GM21528 (cell line): ENCODE results near the gene SFXN5.

Experiments used
- ATAC-seq: cut with Tn5 transposase; IDR thresholded peaks from one replicate; pipeline ENCODE4 v1.9.1; 2021; ENCODE audit warnings: mild to moderate bottlenecking, moderate library complexity; ENCODE audit not compliant: unreplicated experiment, low FRiP score

Gene SFXN5

DNA sequence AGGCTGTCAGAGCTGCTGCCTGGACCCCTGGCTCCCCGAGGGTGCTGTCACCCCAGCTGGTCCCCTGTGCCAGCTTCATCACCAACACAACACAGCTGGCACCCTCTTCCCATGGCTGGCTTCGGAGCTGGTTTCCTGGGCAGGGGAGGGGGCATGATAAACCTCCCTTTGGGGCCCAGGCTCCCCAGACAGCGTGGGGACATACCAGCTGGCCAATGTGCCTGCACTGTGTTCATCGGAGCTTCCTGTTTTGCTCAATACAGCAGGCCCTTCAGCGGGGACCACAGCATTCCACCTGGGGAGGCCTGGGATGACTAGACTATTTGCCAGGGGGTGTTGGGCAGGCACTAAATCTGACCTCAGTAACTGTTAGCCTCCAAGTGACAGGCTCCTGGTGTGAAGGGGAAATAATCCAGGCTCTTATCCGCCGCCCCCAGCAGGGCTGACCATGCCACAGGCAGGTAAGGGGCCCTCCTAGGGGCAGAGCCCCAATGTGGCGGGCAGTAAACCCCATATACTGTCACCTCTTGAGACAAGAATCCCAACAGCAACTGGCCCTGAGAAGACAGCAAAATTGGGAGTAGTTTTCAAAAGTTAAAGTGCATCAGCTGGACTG, 109.6 kb downstream of the SFXN5 start:
- ATAC-seq = no peak

DNA sequence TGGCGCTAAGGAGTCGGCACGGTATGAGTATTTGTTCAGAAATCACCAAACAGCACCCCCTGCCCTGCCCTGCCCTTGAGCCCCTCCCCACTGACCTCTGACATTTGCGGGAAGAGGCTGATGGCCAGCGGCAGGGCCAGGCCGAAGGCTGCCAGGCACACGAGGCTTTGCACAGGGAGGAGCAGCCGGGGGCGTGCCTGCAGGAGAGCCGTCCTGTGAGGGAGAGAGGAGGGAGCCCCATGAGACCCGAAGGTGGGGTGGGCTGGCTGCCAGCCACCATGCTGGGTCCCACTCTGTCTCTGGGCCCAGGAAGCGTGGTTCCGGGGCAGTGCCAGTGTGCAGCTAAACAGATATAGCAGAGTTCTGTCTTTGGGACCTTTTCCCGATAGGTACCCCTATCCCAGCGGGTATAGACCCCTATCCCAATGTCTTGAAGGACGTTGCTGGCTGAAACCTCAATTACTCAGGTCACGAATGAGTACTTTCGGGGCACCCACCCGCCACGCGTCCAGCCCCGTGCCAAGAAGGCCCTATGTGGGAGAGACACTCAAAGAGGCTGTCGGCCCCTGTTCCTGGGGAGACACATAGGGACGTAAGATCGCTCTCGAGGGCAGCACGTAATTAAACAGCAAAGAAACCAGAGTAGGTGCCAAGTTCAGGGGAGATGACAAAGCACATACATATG, 110.3 kb downstream of the SFXN5 start:
- ATAC-seq = no peak

DNA sequence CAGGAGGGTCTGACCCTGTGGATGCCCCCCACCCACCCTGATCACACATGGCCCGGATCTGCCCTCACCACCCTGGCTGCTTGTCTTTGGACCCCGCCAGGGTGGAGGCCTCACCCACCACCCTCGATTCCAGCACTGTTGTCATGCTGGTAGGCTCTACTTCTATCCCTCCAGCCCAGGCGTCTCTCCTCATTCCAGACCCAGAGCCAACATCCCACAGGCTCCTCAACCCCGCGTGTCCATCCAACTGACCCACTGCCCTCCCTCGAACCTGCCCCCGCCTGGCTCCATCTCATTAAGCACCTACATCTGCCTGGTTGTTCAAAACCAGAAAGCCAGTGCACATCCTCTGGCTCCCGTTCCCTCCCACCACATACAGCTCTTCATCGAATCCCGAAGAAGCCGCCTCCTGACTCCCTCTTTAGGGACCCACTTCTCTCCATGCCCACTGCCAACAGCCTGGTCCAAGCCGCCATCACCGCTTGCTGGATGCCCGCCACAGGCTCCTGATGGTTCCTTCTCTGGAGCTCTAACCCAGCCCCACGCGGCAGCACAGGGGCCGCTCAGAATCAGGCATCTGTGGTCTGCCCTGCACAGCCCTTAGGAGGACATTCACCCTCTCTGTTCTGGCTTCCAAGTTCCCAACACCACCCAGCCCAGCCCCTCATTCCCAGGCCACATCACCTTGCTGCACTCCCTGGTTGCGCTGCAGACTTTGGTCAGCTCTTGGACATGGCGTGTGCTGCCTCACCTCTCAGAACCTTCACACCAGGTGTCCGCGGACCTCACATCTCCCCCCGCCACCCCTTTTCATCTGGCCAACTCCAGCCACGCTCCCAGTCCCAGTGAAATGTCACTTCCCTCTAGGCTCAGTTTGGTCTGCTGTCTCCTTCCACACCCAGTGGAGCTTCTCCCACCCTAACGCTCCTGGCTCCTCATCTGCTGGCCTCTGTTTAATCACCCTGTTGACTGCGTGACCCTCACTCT, 111.2 kb downstream of the SFXN5 start:
- ATAC-seq = no peak

DNA sequence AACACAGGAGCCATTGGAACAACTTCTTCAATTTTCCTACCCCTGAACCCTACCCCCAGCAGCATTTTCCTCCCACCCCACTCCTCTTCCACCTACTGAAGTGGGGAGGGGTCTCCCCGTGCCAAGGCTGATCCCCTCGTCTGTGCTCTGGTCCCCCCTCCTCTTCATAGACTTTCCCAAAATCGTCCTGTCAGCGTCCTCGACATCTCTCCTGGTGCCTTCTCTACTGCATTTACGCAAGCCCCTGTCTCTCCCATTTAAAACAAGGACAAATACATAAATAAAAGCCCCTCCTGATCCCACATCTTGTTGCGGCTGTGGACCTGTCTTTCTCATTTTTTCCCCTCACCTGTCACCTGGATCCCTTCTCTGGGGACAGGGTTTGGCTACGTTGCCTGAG, 112.0 kb downstream of the SFXN5 start:
- ATAC-seq = no peak

DNA sequence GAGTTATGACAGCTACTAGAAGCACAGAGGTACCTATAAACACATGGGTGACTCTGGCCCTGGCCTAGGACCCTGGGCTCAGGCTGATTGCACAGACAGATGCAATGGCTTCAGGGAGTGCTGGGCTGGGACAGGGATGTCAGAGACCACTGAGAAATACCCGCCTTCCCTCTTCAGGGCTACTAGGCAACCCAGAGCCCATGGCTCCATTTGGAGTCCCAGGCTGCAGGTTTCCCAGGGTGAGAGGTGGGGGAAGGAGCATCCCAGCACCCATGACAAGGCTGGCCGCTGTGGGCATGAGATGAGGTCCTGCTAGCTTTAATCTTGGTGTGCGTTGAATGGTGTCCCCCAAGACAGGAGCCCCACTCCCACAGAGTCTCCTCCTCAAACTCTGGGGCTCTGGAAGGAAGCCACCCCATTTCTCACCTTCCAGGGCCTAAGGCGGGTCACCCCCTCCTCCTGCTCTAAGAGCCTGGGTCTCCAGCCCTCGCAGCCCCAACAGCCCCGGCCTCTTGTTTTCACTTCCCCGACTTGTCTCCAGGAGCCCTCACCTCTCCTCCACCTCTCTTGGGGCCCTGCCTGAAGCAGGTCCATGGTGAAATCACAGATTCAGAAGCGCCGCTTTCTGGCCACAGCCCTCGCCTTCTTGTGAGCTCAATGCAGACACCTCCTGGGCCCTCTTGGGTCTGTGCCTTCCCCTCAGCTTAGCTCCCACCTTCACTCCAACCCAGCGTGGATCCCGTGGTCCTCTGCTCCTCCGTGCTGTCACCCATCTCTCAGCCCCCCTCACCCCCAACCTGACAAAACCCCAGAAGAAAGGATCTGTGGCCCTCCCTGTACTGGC, 112.7 kb downstream of the SFXN5 start:
- ATAC-seq = no peak

DNA sequence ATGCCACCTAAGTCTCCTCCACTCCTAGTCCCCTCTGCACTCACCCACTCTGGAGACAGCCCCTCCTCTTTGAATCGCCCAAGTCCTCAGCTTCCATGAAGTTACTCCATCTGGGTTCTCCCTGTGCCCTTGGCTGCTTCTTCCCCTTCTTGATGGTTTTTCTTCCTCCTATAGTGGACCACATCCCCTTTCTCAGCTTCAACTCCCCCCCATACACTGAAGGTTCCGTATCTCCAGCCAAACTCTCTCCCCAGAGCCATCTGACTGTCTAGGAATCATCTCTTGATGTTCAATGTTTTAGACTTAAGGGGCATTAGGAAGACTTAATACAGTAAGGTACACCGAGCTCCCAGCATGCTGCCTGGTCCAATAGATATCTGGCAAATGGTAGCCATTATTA, 114.6 kb downstream of the SFXN5 start:
- ATAC-seq = no peak

DNA sequence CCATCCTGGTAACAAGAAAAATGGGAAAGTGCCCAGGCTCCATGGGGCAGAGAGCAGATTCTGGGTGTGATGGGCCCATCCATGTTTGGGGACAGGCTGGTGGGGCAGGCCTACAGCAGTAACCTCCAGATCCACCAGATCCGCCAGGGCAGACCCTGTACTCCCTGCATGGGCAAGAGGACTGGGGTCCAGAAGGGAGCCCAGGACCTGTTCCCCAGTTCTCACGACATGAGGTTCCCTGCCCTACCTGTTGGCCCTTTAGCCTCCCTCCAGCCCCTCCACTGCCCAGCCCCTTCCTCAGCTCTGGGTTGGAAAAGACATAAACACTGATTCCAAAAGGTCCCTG, 115.5 kb downstream of the SFXN5 start:
- ATAC-seq = no peak

DNA sequence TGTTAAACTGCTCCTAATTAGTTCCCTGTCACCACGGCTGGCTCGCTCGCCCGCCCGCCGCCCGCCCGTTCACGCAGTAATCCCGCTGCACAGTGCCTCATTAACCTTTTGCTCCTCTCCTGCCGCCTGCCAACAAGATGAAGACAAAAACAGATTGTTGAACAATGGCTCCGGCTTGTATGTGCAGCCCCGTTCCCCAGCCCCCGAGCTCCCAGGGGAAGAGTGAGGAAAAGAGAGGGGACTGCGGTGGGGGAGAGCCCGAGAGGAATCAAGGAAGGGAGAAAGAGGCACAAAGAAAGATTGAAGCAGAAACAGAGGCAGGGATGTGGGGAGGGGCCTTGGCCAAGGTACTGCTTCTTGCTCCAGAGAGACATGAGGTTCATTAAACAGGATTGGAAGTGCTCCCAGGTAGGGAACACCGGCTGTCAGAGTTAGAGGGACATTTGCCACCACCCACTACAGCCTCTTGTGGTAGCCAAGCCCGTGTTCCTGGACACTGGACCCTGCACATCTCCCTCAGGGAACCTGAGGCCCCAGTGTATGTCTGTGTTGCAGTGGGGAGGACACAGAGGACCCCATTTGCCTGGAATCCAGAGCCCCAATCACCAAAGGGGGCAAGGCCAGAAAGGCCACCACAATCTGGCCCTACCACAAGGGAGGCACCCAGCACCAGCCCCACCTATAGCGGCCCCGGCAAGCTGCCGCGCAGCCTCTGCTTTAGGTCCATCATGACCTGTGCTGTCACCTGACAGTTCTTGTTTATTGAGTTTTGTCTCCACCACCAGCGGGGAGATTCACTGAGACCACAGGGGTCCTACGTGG, 116.1 kb downstream of the SFXN5 start:
- ATAC-seq = no peak

DNA sequence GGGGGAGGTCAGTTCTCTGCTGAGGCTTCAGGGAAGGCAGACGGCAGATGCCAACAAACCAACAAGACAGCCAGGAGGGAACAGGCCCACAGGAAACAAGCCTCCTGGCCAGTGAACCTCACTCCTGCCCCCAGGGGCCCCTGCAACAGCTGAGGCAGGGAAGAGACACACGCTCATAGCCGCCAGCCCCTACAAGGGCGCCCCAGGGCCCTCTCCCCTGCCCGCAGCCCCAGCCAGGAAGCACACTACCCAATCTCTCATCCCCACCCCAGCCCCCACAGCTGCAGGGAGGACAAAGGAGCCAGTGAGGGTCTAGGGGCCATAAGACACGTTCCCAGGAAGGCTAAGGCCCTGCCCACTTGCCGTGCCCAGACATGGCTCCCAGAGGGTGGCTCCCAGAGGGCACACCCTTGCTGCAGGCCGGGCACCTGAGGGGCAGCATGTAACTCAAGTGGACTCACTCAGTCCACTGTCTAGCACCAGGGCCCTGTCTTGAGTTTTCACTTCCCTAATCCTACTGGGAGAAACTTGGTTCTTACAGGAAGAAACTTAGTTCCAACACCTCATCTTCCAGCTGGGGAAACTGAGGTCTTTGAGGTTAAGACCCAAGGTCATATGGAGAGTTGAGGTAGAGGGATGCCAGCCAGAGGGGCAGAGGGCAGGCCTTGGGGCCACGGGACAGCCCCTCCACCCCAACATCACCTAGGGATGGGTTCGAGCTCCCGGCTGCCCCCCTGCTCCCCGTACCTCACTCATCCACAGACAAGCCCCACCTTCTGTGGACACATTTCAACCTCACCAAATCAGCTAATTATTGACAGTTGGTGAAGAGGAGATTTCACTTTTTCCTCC, 116.9 kb downstream of the SFXN5 start:
- ATAC-seq = no peak

DNA sequence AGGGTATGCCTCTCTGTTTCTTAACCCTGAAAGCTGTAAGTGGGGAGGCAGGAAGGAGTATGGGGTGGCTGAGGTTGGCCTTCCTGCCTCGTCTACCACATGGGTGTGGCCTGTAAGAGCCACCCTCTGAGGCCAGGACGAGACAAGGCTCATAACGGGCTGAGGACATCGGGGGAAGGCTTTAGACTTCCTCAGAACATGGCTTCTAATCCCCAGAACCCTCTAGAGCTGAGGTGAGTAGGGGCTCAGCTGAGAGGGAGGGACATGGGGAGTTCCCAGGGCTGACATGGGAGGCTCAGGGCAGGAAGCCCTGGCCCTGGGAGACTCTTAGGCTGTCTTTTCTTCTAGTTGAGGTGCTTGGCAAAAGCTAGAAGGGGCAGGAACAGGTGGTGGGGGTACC, 117.5 kb downstream of the SFXN5 start:
- no peak for ATAC-seq

DNA sequence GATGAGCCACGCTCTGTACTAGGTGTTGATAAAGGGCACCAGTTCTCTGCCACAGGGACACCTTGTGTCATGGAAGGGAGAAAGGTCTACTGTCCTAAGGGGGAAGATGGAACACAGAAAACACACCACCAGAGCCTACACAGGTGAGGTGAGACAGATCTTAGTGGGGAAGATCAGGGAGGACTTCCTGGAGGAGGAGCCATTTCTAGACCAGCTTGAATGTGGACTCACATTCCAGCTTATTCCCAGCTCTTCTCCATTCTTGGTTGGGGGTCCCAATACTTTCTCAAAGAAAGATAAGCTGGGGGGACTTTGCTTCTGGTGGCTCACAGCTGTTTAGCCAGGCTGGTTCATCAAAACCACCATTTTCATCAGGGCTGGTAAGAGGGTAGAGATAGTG, 118.0 kb downstream of the SFXN5 start:
- ATAC-seq = no peak

DNA sequence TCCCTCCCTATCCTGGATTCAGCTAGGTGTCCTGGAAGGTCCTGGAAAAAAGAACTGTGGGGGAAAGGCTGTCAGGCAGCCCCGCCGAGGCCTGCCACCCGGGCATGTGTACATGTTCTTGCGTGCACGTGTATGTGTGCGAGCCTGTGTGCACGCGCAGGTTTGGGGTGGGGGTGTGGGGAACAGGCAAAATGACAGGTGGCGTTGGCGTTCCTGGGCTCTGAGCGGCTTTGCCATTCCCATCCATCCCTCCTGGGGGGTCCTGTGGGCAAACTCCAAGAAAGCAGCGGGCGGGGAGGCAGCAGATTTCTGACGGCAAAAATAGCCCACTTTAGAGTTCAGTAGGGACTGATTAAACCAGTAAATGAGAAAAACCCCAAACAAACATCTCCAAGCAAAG, 118.6 kb downstream of the SFXN5 start:
- ATAC-seq = no peak

DNA sequence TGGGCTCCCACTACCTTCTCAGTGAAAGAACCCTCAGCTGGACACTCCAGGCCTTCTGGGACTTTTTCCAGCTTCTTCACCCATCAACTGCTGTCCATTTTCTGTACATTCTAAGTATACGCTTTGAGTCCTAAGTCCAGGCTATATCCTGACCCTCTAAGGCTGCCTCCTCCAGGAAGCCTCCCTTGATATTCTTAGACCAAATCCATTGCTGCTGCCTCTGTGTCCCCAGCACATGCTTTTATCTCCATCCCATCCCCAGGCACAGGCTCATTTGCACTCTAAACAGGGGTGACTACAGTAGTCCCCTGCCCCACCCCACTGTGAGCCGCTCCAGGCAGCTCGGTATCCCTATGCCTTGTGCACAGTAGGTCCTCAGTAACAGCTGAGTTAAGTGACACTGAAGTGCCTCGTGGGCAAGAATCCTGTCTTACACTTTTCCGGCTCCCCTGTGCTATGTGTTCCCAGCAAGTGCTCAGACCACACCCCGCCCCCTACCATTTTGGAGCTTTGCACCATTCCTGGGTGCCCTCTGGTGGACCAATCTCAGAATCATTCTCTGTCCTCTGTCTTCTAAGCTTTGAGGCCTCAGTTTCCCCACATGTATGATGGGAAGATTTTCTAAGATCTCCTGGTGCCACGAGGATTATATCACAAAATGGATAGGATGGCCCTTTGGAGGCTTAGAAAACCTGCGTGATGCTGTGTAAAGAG, 119.2 kb downstream of the SFXN5 start:
- ATAC-seq = no peak

DNA sequence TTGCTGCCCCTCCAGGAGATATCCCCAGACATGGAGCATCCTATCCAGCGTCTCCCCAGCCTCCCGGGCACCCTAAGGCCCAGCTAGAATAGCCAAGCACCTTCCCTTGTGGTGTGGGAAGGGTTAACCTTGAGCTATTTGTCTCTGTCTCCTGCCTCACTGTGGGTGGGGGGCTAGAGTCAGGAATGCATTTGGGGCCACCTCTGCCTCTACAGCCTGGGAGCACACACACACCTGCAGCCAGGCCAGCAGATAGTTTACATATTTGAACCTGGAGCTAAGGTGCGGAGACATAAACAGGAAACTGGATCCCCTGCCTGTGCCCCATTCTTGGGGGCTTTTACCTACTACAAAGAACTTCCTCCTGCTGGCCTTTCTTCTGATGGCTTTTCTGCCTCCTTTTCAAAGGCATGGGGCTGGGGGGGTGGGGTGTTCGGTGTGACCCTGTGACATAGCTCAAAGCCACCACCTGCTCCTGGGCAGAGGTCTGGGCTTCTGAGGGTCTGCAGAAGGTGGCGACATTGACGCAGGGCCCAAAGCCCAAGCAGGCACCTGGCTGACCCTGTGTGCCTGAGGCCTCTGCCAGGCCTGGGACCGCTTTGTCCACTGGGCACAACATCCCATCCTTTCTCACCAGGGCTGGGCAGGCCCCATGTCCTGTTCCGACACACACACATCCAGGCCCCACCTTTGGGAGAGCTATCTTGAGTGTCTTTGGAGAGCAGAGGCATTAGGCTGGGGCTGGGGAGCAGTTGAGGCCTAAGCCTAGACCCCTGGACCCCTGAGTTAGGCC, 120.0 kb downstream of the SFXN5 start:
- no peak for ATAC-seq

DNA sequence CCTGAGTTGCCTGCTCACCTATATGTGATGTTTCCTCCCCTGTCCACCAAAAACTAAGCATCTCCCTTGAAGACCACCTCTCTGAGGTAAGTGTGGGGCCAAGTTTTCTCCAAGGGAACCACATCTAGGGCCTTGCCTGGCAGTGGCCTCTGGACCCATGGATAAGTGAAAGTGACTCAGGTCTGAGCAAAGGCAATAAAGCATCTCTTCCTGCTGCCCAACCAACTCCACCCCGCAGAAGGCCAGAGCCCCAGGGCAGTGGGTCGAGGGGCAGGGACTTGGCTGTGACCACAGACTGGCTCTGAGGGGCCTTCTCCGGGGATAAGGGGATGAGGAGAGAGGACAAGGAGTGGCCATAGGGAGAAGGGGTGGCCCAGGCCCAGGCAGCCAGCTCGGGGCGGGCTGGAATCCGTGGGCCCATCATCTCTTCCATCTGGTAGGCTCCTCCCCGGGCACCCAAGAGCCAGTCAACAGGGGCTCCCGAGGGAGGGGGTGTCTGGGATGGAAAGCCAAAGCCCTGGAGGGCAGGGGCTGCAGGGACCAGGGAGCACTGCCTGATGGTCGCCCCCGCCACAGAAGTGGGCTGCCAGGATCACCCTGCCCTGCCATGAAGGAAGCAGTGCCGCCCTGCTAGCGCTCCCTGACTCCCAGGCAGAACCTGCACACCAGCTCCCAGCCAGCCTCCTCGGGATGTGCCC, 120.8 kb downstream of the SFXN5 start:
- ATAC-seq = no peak

DNA sequence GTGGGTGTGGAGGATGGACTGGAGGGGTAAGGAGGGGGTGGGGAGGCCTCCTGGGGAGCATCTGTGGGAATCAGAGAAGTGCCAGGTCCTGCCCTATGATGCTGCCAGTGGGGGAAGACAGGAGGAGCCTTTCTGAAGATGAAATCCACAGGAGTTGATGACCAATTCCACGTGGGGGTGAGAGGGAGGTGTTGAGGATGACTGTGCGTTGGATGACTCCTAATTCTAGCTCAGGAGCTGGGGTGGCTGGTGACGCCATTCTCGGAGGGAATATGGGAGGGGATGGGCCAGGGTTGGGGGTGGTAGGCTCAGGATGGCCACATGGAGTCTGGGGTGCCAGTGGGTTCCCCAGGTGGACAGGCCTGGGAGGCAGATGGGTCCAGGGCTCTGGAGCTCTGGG, 121.9 kb downstream of the SFXN5 start:
- no peak for ATAC-seq

DNA sequence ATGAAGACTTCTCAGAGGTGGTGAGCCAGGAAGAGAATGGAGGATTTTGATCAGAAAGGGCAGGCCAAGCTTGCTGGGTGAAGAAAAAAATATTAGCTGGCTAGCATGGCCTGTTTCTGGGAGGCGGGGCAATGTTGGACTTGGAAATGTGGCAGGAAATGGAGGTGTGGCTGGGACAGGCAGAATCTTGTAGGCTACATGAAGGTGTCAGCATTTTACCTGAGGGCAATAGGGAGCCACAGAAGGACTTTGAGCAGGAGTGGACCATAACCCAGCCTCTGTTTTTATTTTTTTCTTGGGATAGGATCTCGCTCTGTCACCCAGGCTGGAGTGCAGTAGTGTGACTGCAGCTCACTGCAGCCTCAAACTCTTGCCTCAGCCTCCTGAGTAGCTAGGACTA, 122.5 kb downstream of the SFXN5 start:
- no peak for ATAC-seq
